GM12878 (cell line): ENCODE measurements around the gene GCNT2. TPM values are rescaled to one million over a fixed set of nuclear protein-coding genes. Genes with fewer than 3 reads are reported as not detected.

Experiments used
- ATAC-seq: fragments of 200-7000 bp; cut with Tn5 transposase; 3 replicates; pipeline ENCODE4 v1.9.1; 2020; ENCODE audit warnings: mild to moderate bottlenecking, moderate library complexity
- BruUV-seq: library from RNA; stranded (reverse); fragments of 400-500 nt; replicated peaks from 2 replicates; lab custom pipeline; 2021; lab: Mats Ljungman, UMichigan
- CTCF ChIA-PET: fragments of 300-600 bp; sonication (Branson Sonifier 250); formaldehyde crosslinking; extraction: SDS; loops from one replicate; lab custom pipeline; 2021; ENCODE audit warnings: inconsistent platforms; lab: Yijun Ruan, JAX
- POLR2A ChIA-PET: fragments of 350-600 bp; formaldehyde crosslinking; extraction: SDS; loops from one replicate; lab custom pipeline; 2021; ENCODE audit warnings: inconsistent platforms; lab: Charles Lee
- RAD21 ChIA-PET: fragments of 300-600 bp; sonication (Branson Sonifier 250); formaldehyde crosslinking; loops from one replicate; lab custom pipeline; 2023; ENCODE audit warnings: antibody characterized with exemption; ENCODE audit not compliant: unreplicated experiment; lab: Charles Lee
- SMC1A ChIA-PET: fragments of 300-600 bp; sonication (Branson Sonifier 250); formaldehyde crosslinking; loops from one replicate; lab custom pipeline; 2023; ENCODE audit not compliant: unreplicated experiment, uncharacterized antibody; lab: Charles Lee
- DNase-seq: peaks from one replicate; pipeline ENCODE4 v3.0.0-alpha.2; 2011; ENCODE audit warnings: low read depth, low spot score
- FAIRE-seq: peaks from 3 replicates; lab custom pipeline; 2011; peaks lifted over from hg19 to GRCh38; lab: Jason Lieb, UNC
- H2AFZ ChIP-seq: 2 replicates; pipeline ENCODE4 v1.6.0; 2011; ENCODE audit warnings: low read depth, low read length, control low read depth; ENCODE audit not compliant: control insufficient read depth
- H3K27ac ChIP-seq: 2 replicates; pipeline ENCODE4 v1.5.1; 2011; ENCODE audit warnings: control low read depth; ENCODE audit not compliant: control insufficient read depth, insufficient read depth
- H3K27me3 ChIP-seq, 2 experiments: replicated peaks in 1 of 2; 2 replicates each; pipeline versions ENCODE4 v1.6.0 to v1.6.1; 2011; ENCODE audit warnings: low read length in 1 of 2; ENCODE audit not compliant: control insufficient read depth in 2 of 2, insufficient read depth in 2 of 2
- H3K36me3 ChIP-seq, 2 experiments: 2 replicates each; pipeline ENCODE4 v1.5.1; 2011; ENCODE audit warnings: low read length in 1 of 2; ENCODE audit not compliant: control insufficient read depth in 2 of 2, insufficient read depth in 2 of 2
- H3K4me1 ChIP-seq: 2 replicates; pipeline ENCODE4 v1.6.1; 2011; ENCODE audit warnings: mild to moderate bottlenecking, low read length, moderate library complexity, mixed read lengths; ENCODE audit not compliant: control insufficient read depth, insufficient read depth
- H3K4me2 ChIP-seq: 2 replicates; pipeline ENCODE4 v1.6.0; 2011; ENCODE audit warnings: control low read depth; ENCODE audit not compliant: control insufficient read depth, insufficient read depth
- H3K4me3 ChIP-seq: fragments of 200-600 bp; sonication (generic); 2 replicates; pipeline ENCODE4 v1.5.1; 2016
- H3K79me2 ChIP-seq: 2 replicates; pipeline ENCODE4 v1.6.0; 2011; ENCODE audit warnings: low read length; ENCODE audit not compliant: control insufficient read depth, insufficient read depth
- H3K9ac ChIP-seq: 2 replicates; pipeline ENCODE4 v1.8.0; 2011; ENCODE audit warnings: low read length, control low read depth, mixed read lengths; ENCODE audit not compliant: control insufficient read depth, insufficient read depth
- H3K9me3 ChIP-seq: replicated peaks from 3 replicates; pipeline ENCODE4 v1.5.1; 2011; ENCODE audit warnings: mild to moderate bottlenecking, low read length; ENCODE audit not compliant: control insufficient read depth, insufficient read depth
- H4K20me1 ChIP-seq: 2 replicates; pipeline ENCODE4 v1.6.0; 2011; ENCODE audit not compliant: control insufficient read depth, insufficient read depth
- CBX5 ChIP-seq: sonication (generic); IDR thresholded peaks from 2 replicates; pipeline ENCODE4 v1.6.1; 2016; ENCODE audit warnings: low read depth, moderate library complexity, mild to moderate bottlenecking, inconsistent platforms
- IKZF2 ChIP-seq, 2 experiments: fragments of 450-650 bp; IDR thresholded peaks; 2 replicates each; pipeline ENCODE4 v1.6.1; 2017; ENCODE audit warnings: mild to moderate bottlenecking in 2 of 2, moderate library complexity in 2 of 2
- LARP7 ChIP-seq: fragments of 450-650 bp; IDR thresholded peaks from 2 replicates; pipeline ENCODE4 v1.6.1; 2017; ENCODE audit warnings: mild to moderate bottlenecking
- PML ChIP-seq: IDR thresholded peaks from 2 replicates; pipeline ENCODE4 v1.6.1; 2012; ENCODE audit warnings: low read length, inconsistent platforms
- POLR2A ChIP-seq: IDR thresholded peaks from 2 replicates; pipeline ENCODE4 v1.6.1; 2011; ENCODE audit warnings: low read depth, mild to moderate bottlenecking, low read length
- SUPT20H ChIP-seq: IDR thresholded peaks from 2 replicates; pipeline ENCODE4 v1.6.1; 2011; ENCODE audit warnings: low read depth, mild to moderate bottlenecking, low read length, moderate library complexity, borderline replicate concordance; ENCODE audit not compliant: control insufficient read depth
- WGBS: methylation state at CpG from one replicate; pipeline ENCODE4 v1.1.6; 2016; ENCODE audit warnings: low lambda C conversion rate; ENCODE audit not compliant: insufficient replicate concordance, insufficient coverage; ENCODE audit errors: missing lambda C conversion rate; 5-methylcytosine and 5-hydroxymethylcytosine counted together
- in situ Hi-C: fragments of 300-500 bp; cut with MboI; formaldehyde crosslinking; loops from 9 replicates; pipeline ENCODE4 v1.14.3; 2018; ENCODE audit warnings: mixed read lengths
- intact Hi-C: fragments of 100-400 bp; cut with micrococcal nuclease; formaldehyde crosslinking; loops from one replicate; pipeline ENCODE4 v1.14.2; 2022; ENCODE audit not compliant: unreplicated experiment
- polyA plus RNA-seq, 11 experiments: library from polyadenylated mRNA; depleted of rRNA in 4 of 11; unstranded in 6 of 11; stranded (reverse) in 5 of 11; fragments of >200 nt; fragmentation: Nextera tagmentation in 4 of 11; fragmentation: Illumina TruSeq in 1 of 11; extraction: Ambion mirVana in 4 of 11; extraction: Trizol in 1 of 11; gene quantifications; 1 replicate in 1 of 11; 2 replicates in 10 of 11; pipeline versions ENCODE4 v1.2.1 to v1.2.3, GENCODE V29; 2011 to 2016; ENCODE audit warnings: inconsistent platforms in 2 of 11, missing spikeins in 2 of 11, low read depth in 1 of 11
- total RNA-seq, 4 experiments: library from RNA; depleted of rRNA in 3 of 4; stranded (reverse); fragments of >200 nt in 3 of 4; fragmentation: Illumina TruSeq in 1 of 4; extraction: Trizol in 1 of 4; gene quantifications; 2 replicates each; pipeline versions ENCODE4 v1.2.1 to v1.2.3, GENCODE V29; 2013 to 2021

Gene GCNT2
- total and polyA plus RNA-seq, 10 of the 15 experiments (the other 5 are each of a cell fraction or from before 2014, with no cell fraction given) = 5.0 to 21.6 (median 11.9) TPM

DNA sequence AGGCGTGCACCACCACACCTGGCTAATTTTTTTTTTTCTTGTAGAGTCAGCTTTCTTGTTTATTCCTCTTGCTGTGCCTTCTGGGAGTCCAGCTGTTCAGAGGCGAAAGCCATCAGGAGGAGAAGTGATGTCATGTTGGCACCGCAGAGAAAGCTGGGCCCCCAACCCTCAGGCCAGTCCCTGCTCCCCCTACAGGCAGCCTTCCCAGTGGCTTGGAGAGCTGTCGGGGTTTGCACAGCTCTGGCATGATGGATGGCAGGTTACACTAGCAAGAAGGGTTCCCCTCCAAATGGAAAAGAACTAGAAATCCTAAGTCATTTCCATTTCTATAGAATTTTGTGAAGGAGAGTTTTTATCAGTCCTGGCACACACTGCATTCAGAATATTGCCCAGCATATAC lies 100.7 kb downstream of the GCNT2 start:
- H3K4me2 ChIP-seq = no peak overlapping the region
- ATAC-seq = no peak
- H2AFZ ChIP-seq = no peak overlapping the region
- no peaks in the 10 kb centered on the region for H3K4me1 ChIP-seq
- ChIA-PET SMC1A (no interaction called here), POLR2A (no interaction called here), CTCF (no interaction called here), RAD21 (interaction anchor here (1.0 kb wide), 1 partner anchor 73 kb away, joined by 3 read pairs; the partner anchor contains the start of gene PAK1IP1)
- no peak overlapping the region for H3K9ac ChIP-seq
- no peaks in the 10 kb centered on the region for H4K20me1 ChIP-seq
- H3K4me3 ChIP-seq = no peak overlapping the region
- H3K79me2 ChIP-seq = no peaks in the 10 kb centered on the region
- no TSS peak for BruUV-seq
- WGBS = 88% methylated on average over 4 of the region's 4 CpGs
- in situ Hi-C loops = no loop called here
- peaks cover 0 to 24% of the 10 kb centered on the region in 2 experiments; a peak in 2 of 4 replicates for H3K36me3 ChIP-seq
- H3K27me3 ChIP-seq = no peaks in the 10 kb centered on the region
- TF ChIP-seq IKZF2 (IDR thresholded peaks at IDR 0.05) (no peak), LARP7 (no peak), POLR2A (no peak), PML (no peak), SUPT20H (no peak)
- H3K9me3 ChIP-seq = no peaks in the 10 kb centered on the region
- intact Hi-C loops = no loop called here
- FAIRE-seq = no peak
- no peak for DNase-seq
- no peak overlapping the region for H3K27ac ChIP-seq

DNA sequence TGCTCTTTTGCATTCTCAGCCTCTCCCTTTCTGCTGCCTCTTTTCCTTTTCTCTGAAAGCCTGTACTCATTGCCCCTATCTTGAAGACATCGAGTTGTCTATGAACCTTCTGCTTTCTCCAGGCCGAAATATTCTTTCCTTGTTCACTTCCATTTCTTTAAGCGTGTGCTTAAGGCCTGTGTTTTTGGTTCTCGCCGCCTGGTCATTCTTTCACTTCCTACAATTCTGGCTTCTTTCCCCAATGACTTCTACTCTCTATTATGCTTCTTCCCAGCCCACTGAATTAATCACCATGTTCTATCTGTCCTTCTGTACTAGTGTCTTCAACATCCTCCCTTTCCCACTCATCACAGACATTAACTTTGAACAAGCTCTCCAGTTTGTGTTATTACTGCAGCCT lies 103.7 kb downstream of the GCNT2 start:
- no TSS peak for BruUV-seq
- H3K27me3 ChIP-seq = no peaks in the 10 kb centered on the region
- ChIA-PET CTCF (no interaction called here), SMC1A (no interaction called here), POLR2A (no interaction called here), RAD21 (interaction anchor here (0.6 kb wide), 1 partner anchor 176 kb away, joined by 3 read pairs; no protein-coding TSS in a partner anchor)
- H3K9ac ChIP-seq = no peak overlapping the region
- TF ChIP-seq CBX5 = no peak
- ATAC-seq (no peak), FAIRE-seq (no peak), DNase-seq (no peak)
- peaks cover 0 to 25% of the 10 kb centered on the region in 2 experiments; a peak in 2 of 4 replicates for H3K36me3 ChIP-seq
- intact Hi-C loops = no loop called here
- H3K27ac ChIP-seq = no peak overlapping the region
- no peak overlapping the region for H2AFZ ChIP-seq
- H3K9me3 ChIP-seq = no peaks in the 10 kb centered on the region
- WGBS = 91% methylated on average over 5 of the region's 5 CpGs
- H3K4me2 ChIP-seq = no peak overlapping the region
- in situ Hi-C loops = no loop called here
- no peaks in the 10 kb centered on the region for H4K20me1 ChIP-seq
- no peaks in the 10 kb centered on the region for H3K4me1 ChIP-seq
- H3K79me2 ChIP-seq = no peaks in the 10 kb centered on the region
- no peak overlapping the region for H3K4me3 ChIP-seq
